Stomach (tissue), 9 donors: ENCODE results near the gene HBA1. TPM values are rescaled to one million over a fixed set of nuclear protein-coding genes. Genes with fewer than 3 reads are reported as not detected.

ENCODE experiments used
- DNase-seq, 2 donors: peaks; one replicate each; pipeline versions ENCODE4 v3.0.0 to v3.0.0-alpha.2; 2013 to 2019
- H3K27ac ChIP-seq, 5 donors: fragments of 200-600 bp in 4 of 5; sonication (generic) in 4 of 5; one replicate each; pipeline ENCODE4 v1.5.1; 2013 to 2019; ENCODE audit warnings: mild to moderate bottlenecking in 1 of 5, moderate library complexity in 1 of 5
- H3K27me3 ChIP-seq, 3 donors: fragments of 200-600 bp; sonication (generic); one replicate each; pipeline ENCODE4 v1.5.1; 2017 to 2019; ENCODE audit warnings: mixed run types in 1 of 3
- H3K36me3 ChIP-seq, 4 donors: fragments of 200-600 bp; sonication (generic); 1 replicate in 3 of 4; 2 replicates in 1 of 4; pipeline ENCODE4 v1.5.1; 2016 to 2019
- H3K4me1 ChIP-seq, 4 donors: fragments of 200-600 bp; sonication (generic); one replicate each; pipeline ENCODE4 v1.5.1; 2016 to 2019
- H3K4me3 ChIP-seq, 4 donors: fragments of 200-600 bp; sonication (generic) in 3 of 4; one replicate each; pipeline ENCODE4 v1.5.1; 2016 to 2019; ENCODE audit warnings: mild to moderate bottlenecking in 1 of 4
- H3K9me3 ChIP-seq, 4 donors: fragments of 200-600 bp; sonication (generic); one replicate each; pipeline ENCODE4 v1.5.1; 2016 to 2019
- CTCF ChIP-seq, 7 experiments: fragments of 450-650 bp in 4 of 7; fragments of 200-600 bp in 3 of 7; sonication (generic) in 3 of 7; IDR thresholded peaks; one replicate each; pipeline ENCODE4 v1.5.1; 2016 to 2019; ENCODE audit warnings: antibody characterized with exemption in 7 of 7, control low read depth in 2 of 7, mild to moderate bottlenecking in 1 of 7
- EP300 ChIP-seq: sonication (generic); formaldehyde crosslinking; IDR thresholded peaks from one replicate; pipeline ENCODE4 v1.6.1; 2017; ENCODE audit warnings: antibody characterized with exemption
- POLR2A ChIP-seq, 4 donors: fragments of 450-650 bp; IDR thresholded peaks; one replicate each; pipeline ENCODE4 v1.6.1; 2016; ENCODE audit warnings: antibody characterized with exemption in 4 of 4, control low read depth in 2 of 4, mild to moderate bottlenecking in 1 of 4, moderate library complexity in 1 of 4
- POLR2AphosphoS5 ChIP-seq, 3 donors: sonication (generic); formaldehyde crosslinking; IDR thresholded peaks; one replicate each; pipeline ENCODE4 v1.6.1; 2016; ENCODE audit warnings: antibody characterized with exemption in 3 of 3
- WGBS, 5 donors: extraction: QIAGEN DNeasy Blood & Tissue Kit in 3 of 5; methylation state at CpG; one replicate each; pipeline versions ENCODE4 v1.1.5 to v1.1.7; 2013 to 2018; 5-methylcytosine and 5-hydroxymethylcytosine counted together
- intact Hi-C: fragments of 100-400 bp; cut with DNase I; formaldehyde crosslinking; loops from one replicate; pipeline ENCODE4 v1.15.1; 2023; ENCODE audit warnings: low total_unique reads
- polyA plus RNA-seq, 3 donors: library from polyadenylated mRNA; stranded (reverse); fragments of 200-250 nt; gene quantifications; one replicate each; pipeline ENCODE4 v1.2.3, GENCODE V29; 2013
- total RNA-seq, 5 donors: library from RNA; depleted of rRNA; stranded (reverse); fragments of >200 nt; gene quantifications; one replicate each; pipeline versions ENCODE4 v1.1.0 to v1.2.3, GENCODE V29; 2014 to 2016
- donor health status: healthy with polysubstance abuse.
- donor health status: Bipolar disorder and iron deficiency.
- donor health status: healthy.

Gene HBA1
- total and polyA plus RNA-seq, 8 donors, result 0.88 to 263 (median 20.3) TPM; not detected in 4

GRCh38 chr16:165539-166374 is 10.7 kb upstream of the HBA1 start, which contains the start of gene HBM:
TSS of gene HBM (plus strand) at chr16:165978. CDS start at chr16:165998, 20 bp downstream.
- peaks cover 16 to 25% (median 19%) of the 10 kb centered on the region in 4 donors for H3K4me1 ChIP-seq
- TF ChIP-seq CTCF (IDR thresholded peaks at IDR 0.05) (no peak), POLR2A (IDR thresholded peaks at IDR 0.05) (no peak), POLR2AphosphoS5 (IDR thresholded peaks at IDR 0.05) (no peak), EP300 (no peak)
- H3K36me3 ChIP-seq, result no peaks in the 10 kb centered on the region
- WGBS, 5 donors, result 2 to 5% (median 3%) methylated on average over 34 to 75 of the region's 75 CpGs
- H3K27ac ChIP-seq, result no peak within 1 kb of the TSS
- no peaks in the 10 kb centered on the region for H3K9me3 ChIP-seq
- DNase-seq, result no peak
- peak within 1 kb of the TSS in 3 of 4 donors; percentile 8 to 35 (median 17) for H3K4me3 ChIP-seq
- intact Hi-C loops, result no loop called here
- H3K27me3 ChIP-seq, result peaks cover 24 to 88% (median 54%) of the 10 kb centered on the region in 3 donors

GRCh38 chr16:166375-167121 is 9.9 kb upstream of the HBA1 start:
- TF ChIP-seq CTCF (IDR thresholded peaks at IDR 0.05) (no peak), POLR2A (IDR thresholded peaks at IDR 0.05) (no peak), EP300 (no peak), POLR2AphosphoS5 (IDR thresholded peaks at IDR 0.05) (no peak)
- Histone ChIP-seq H3K27me3 (peaks cover 26 to 88% (median 59%) of the 10 kb centered on the region in 3 donors), H3K4me3 (peak overlapping the region in 1 of 4 donors; percentile 35), H3K4me1 (peaks cover 16 to 25% (median 19%) of the 10 kb centered on the region in 4 donors), H3K27ac (no peak overlapping the region), H3K9me3 (no peaks in the 10 kb centered on the region), H3K36me3 (no peaks in the 10 kb centered on the region)
- intact Hi-C loops, result no loop called here
- 4 to 7% (median 5%) methylated on average over 23 to 45 of the region's 45 CpGs for WGBS, 5 donors
- no peak for DNase-seq

- DNase-seq, result no peak
- intact Hi-C loops, result no loop called here
- Histone ChIP-seq H3K27me3 (peaks cover 29 to 89% (median 63%) of the 10 kb centered on the region in 3 donors), H3K27ac (no peak overlapping the region), H3K4me1 (peaks cover 16 to 25% (median 19%) of the 10 kb centered on the region in 4 donors), H3K4me3 (no peak overlapping the region), H3K36me3 (no peaks in the 10 kb centered on the region), H3K9me3 (no peaks in the 10 kb centered on the region)
- TF ChIP-seq CTCF (IDR thresholded peaks at IDR 0.05) (no peak), POLR2A (IDR thresholded peaks at IDR 0.05) (no peak), POLR2AphosphoS5 (IDR thresholded peaks at IDR 0.05) (no peak), EP300 (no peak)
- WGBS, 5 donors, result 9 to 17% (median 13%) methylated on average over 11 of the region's 11 CpGs
These were observed 9.3 kb upstream of the HBA1 start for GRCh38 chr16:167122-167690.

DNA sequence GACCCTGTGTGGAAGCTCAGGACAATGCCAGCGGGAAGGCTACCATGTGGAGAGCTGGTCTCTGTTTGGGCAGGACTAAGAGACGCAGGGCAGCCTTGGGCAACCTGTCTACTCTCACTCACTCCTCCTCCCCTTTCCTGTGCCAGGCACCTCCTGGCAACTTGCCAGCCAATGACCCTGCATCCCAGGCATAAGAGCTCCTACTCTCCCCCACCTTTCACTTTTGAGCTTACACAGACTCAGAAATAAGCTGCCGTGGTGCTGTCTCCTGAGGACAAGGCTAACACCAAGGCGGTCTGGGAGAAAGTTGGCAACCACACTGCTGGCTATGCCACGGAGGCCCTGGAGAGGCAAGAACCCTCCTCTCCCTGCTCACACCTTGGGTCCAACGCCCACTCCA is 8.1 kb upstream of the HBA1 start:
- H3K27me3 ChIP-seq, result peaks cover 29 to 81% (median 67%) of the 10 kb centered on the region in 3 donors
- no peak overlapping the region for H3K27ac ChIP-seq
- WGBS, 5 donors, result 49 to 61% (median 58%) methylated on average over 6 of the region's 6 CpGs
- no peak for DNase-seq
- H3K4me1 ChIP-seq, result peaks cover 16 to 28% (median 20%) of the 10 kb centered on the region in 4 donors
- H3K4me3 ChIP-seq, result no peak overlapping the region
- TF ChIP-seq CTCF (IDR thresholded peaks at IDR 0.05), result no peak
- no peak for TF ChIP-seq POLR2AphosphoS5 (IDR thresholded peaks at IDR 0.05)
- TF ChIP-seq POLR2A (IDR thresholded peaks at IDR 0.05), result no peak
- no peak for TF ChIP-seq EP300
- H3K9me3 ChIP-seq, result no peaks in the 10 kb centered on the region
- intact Hi-C loops, result no loop called here
- H3K36me3 ChIP-seq, result no peaks in the 10 kb centered on the region
